GM20431 (cell line): ENCODE results near the gene ANKRD44.
"Not testable (repeated sequence)": the region's sequence is repeated elsewhere in the genome, so short reads cannot be mapped to it uniquely, and the experiment has no call there.

Experiments
- in situ Hi-C: fragments of 300-500 bp; cut with MseI, MboI; formaldehyde crosslinking; loops from one replicate; pipeline ENCODE4 v1.15.0; 2020; ENCODE audit warnings: low sequenced_read_pairs; ENCODE audit not compliant: unreplicated experiment

The ANKRD44 gene

GRCh38 chr2:197071790-197072436, 238.7 kb downstream of the ANKRD44 start:
- in situ Hi-C loops = no loop called here

- in situ Hi-C loops = no loop called here
Measured at GRCh38 chr2:197071213-197071612, 239.4 kb downstream of the ANKRD44 start.

GRCh38 chr2:197069958-197070357, 240.6 kb downstream of the ANKRD44 start:
- in situ Hi-C loops = no loop called here

- in situ Hi-C loops = not testable (repeated sequence)
Measured at GRCh38 chr2:197062574-197062973, 248.0 kb downstream of the ANKRD44 start.

GRCh38 chr2:197059477-197059876, 251.1 kb downstream of the ANKRD44 start:
- in situ Hi-C loops = no loop called here

- in situ Hi-C loops = no loop called here
Measured at GRCh38 chr2:197058777-197059300, 251.7 kb downstream of the ANKRD44 start.

GRCh38 chr2:197057959-197058358, 252.6 kb downstream of the ANKRD44 start:
- in situ Hi-C loops = no loop called here

- in situ Hi-C loops = no loop called here
Measured at GRCh38 chr2:197055045-197055444, 255.5 kb downstream of the ANKRD44 start.

GRCh38 chr2:197054437-197054836, 256.1 kb downstream of the ANKRD44 start:
- in situ Hi-C loops = no loop called here

GRCh38 chr2:197052356-197052755, 258.2 kb downstream of the ANKRD44 start:
- in situ Hi-C loops = no loop called here

GRCh38 chr2:197045115-197045514, 265.5 kb downstream of the ANKRD44 start:
- in situ Hi-C loops = no loop called here

GRCh38 chr2:197042739-197043196, 267.8 kb downstream of the ANKRD44 start:
- in situ Hi-C loops = no loop called here

- in situ Hi-C loops = no loop called here
Measured at GRCh38 chr2:197037863-197038398, 272.6 kb downstream of the ANKRD44 start.

- in situ Hi-C loops = no loop called here
Measured at GRCh38 chr2:197035002-197035401, 275.6 kb downstream of the ANKRD44 start.

- in situ Hi-C loops = no loop called here
Measured at GRCh38 chr2:197034292-197034691, 276.3 kb downstream of the ANKRD44 start.

- in situ Hi-C loops = no loop called here
Measured at GRCh38 chr2:197033222-197033621, 277.4 kb downstream of the ANKRD44 start.

GRCh38 chr2:197031803-197032202, 278.8 kb downstream of the ANKRD44 start:
- in situ Hi-C loops = no loop called here

GRCh38 chr2:197030090-197030489, 280.5 kb downstream of the ANKRD44 start:
- in situ Hi-C loops = no loop called here

GRCh38 chr2:197028633-197029032, 281.9 kb downstream of the ANKRD44 start:
- in situ Hi-C loops = no loop called here

- in situ Hi-C loops = no loop called here
Measured at GRCh38 chr2:197028230-197028629, 282.4 kb downstream of the ANKRD44 start.

- in situ Hi-C loops = no loop called here
Measured at GRCh38 chr2:197024206-197024605, 286.4 kb downstream of the ANKRD44 start.

GRCh38 chr2:197020921-197021320, 289.7 kb downstream of the ANKRD44 start:
- in situ Hi-C loops = not testable (repeated sequence)
